Measurements from ENCODE around the gene KIF25. TPM values are rescaled to one million over a fixed set of nuclear protein-coding genes. Genes with fewer than 3 reads are reported as not detected.

Gene KIF25
- total and polyA plus RNA-seq, 8 donors = 0.23 to 0.35 (median 0.26) TPM; not detected in 4

DNA sequence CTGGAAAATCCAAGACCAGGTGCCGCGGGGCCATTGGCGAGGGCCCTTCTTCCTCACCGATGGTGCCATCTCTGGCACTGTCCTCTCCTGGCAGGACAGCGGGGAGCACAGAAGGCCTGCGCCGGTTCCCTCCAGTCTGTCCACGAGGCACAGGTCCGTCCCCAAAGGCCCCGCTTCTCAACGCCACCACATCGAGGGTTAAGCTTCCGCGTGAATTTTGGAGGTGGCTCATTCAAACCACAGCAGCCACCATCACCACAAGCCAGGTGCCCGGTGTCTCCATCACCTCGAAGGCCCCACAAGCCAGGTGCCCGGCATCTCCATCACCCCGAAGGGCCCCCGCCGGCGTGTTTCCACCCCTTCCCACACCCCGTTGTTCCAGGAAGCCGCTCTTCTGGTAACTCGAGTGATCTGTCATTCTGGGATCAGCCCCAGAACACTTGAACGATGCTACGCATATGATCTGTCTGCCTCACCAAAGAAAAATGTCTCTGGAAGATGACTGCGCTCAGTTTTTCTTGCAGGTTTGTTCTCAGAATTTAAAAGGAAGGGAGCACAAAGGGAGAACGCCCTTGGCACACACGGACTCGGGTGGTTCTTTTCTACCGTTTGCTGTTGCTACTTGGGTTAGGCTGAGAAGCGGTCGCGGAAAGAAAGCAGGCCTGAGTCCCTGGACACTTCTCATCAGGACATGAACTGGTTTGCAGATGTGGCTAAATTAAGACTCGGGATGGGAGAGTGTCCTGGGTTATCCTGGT is 9.9 kb upstream of the KIF25 start:
- no peaks in the 10 kb centered on the region for H3K9me3 ChIP-seq
- H3K4me3 ChIP-seq = no peak overlapping the region
- no peaks in the 10 kb centered on the region for H3K36me3 ChIP-seq
- TF ChIP-seq, protein P1, sequence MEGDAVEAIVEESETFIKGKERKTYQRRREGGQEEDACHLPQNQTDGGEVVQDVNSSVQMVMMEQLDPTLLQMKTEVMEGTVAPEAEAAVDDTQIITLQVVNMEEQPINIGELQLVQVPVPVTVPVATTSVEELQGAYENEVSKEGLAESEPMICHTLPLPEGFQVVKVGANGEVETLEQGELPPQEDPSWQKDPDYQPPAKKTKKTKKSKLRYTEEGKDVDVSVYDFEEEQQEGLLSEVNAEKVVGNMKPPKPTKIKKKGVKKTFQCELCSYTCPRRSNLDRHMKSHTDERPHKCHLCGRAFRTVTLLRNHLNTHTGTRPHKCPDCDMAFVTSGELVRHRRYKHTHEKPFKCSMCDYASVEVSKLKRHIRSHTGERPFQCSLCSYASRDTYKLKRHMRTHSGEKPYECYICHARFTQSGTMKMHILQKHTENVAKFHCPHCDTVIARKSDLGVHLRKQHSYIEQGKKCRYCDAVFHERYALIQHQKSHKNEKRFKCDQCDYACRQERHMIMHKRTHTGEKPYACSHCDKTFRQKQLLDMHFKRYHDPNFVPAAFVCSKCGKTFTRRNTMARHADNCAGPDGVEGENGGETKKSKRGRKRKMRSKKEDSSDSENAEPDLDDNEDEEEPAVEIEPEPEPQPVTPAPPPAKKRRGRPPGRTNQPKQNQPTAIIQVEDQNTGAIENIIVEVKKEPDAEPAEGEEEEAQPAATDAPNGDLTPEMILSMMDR (IDR thresholded peaks at IDR 0.05) = no peak
- ATAC-seq (no peak), DNase-seq (no peak), FAIRE-seq (no peak)
- intact Hi-C loops (cut with DNase I) = no loop called here
- WGBS, 2 donors = 87 to 91% methylated on average over 35 of the region's 35 CpGs
- H3K4me1 ChIP-seq = no peaks in the 10 kb centered on the region
- H3K27me3 ChIP-seq = no peaks in the 10 kb centered on the region
- no peak overlapping the region for H3K27ac ChIP-seq

DNA sequence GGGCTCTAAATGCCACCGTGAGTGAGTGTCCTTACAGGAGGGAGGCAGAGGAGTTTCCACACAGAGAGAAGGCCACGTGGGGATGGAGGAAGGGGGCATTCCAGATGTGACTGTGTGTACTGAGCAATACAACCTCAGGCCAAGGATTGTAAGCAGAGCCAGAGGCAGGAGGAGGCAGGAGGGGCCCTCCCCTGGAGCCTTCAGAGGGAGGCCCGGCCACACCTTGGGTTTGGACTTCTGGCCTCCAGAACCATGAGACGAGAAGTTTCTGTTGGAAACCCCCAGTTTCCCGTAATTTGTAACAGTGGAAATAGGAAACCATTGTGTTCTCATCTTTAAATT is 9.3 kb upstream of the KIF25 start:
- FAIRE-seq (no peak), DNase-seq (no peak), ATAC-seq (no peak)
- no peak overlapping the region for H3K4me3 ChIP-seq
- no peaks in the 10 kb centered on the region for H3K36me3 ChIP-seq
- no peaks in the 10 kb centered on the region for H3K9me3 ChIP-seq
- 63 to 72% methylated on average over 5 of the region's 5 CpGs for WGBS, 2 donors
- no peaks in the 10 kb centered on the region for H3K4me1 ChIP-seq
- H3K27ac ChIP-seq = no peak overlapping the region
- H3K27me3 ChIP-seq = no peaks in the 10 kb centered on the region
- intact Hi-C loops (cut with DNase I) = no loop called here
- TF ChIP-seq, protein P1 (IDR thresholded peaks at IDR 0.05) = no peak

DNA sequence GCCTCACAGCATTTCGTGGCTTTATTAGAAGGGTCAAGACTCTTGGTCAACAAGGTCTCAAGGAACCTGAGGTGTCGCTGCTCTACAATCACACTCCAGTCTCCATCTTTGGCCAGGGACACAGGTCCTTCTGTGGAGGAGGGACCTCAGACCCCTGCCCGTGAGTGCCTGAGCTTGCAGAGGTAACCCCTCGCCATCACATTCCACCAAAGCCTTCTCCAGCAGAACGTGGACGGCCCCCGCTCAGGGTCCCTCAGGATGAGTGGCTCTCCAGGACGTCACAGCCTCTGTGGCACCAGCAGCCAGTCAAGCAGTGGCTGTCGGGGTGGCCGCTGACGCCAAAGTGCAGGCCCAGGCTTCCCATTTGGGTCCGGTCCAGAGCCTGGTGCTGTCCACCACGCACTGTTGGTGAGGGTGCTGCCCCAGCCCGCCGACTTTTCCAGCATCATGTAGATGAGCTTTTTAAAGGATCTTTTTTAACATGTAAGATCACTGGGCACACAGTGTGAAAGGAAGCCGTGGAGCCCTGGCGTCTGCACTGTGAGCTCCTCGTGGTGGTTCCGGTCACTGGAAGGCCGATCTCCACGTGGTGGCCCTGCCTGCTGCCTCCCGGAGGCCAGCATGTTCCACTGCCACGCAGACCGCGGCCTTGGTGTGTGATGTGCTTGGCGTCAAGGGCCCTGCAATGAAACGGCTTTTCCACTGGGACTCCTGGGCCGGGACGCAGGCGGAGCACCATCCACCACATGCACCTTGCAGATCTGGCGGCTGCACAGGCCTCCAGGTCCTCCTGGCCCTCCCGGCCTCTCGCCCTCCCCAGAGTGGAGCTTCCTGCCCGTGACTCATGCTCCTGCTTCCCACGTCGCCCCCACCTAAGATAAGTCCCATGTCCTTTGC is 8.3 kb upstream of the KIF25 start:
- WGBS, 2 donors = 87 to 94% methylated on average over 35 to 36 of the region's 36 CpGs
- Histone ChIP-seq H3K36me3 (no peaks in the 10 kb centered on the region), H3K9me3 (no peaks in the 10 kb centered on the region), H3K4me3 (no peak overlapping the region), H3K27ac (no peak overlapping the region), H3K27me3 (no peaks in the 10 kb centered on the region), H3K4me1 (no peaks in the 10 kb centered on the region)
- TF ChIP-seq, protein P1 (IDR thresholded peaks at IDR 0.05) = no peak
- no peak for DNase-seq
- ATAC-seq = no peak
- intact Hi-C loops (cut with DNase I) = no loop called here
- no peak for FAIRE-seq

DNA sequence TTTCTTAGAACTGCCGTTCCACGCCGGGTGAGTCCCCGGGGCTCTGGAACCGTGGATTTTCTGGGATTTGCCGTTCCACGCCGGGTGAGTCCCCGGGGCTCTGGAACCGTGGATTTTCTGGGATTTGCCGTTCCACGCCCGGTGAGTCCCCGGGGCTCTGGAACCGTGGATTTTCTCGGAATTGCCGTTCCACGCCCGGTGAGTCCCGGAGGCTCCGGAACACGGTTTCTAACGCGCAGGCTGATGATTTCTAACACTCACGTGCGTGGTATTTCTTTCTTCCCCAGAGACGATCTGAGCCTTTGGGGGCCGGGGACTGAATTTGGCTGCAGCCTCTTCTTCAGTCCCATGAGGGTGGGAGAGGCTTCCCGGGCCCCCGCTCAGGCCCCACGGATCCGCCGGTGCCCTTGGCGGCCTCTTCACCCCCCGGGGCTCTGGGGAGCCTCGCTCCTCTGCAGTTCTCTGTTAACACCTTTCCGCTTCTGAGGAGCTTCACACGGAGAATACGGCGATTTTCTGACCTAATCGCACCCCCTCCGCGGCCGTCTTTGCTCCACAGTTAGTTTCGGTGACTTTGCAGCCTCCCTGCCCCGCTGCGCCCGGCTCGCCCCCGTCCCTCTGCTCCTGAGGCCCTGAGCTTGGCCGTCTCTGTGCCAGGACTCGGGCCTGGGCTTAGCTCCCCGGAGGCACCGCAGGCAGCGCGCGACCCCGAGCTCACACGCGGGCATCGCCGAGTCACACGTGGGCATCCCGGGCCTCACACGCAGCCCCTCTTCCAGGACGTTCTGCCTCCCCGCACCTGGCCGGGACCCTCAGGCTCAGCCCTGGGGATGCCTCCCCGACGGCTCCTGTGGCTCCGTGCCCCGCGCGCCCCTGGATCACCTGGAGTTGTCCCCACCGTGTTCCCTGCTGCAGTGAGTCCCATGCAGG is 7.2 kb upstream of the KIF25 start:
- TF ChIP-seq, protein P1 (IDR thresholded peaks at IDR 0.05) = no peak
- ATAC-seq (no peak), FAIRE-seq (no peak)

More for the DNA sequence above, 7.2 kb upstream of the KIF25 start:
- Histone ChIP-seq H3K27me3 (no peaks in the 10 kb centered on the region), H3K9me3 (no peaks in the 10 kb centered on the region), H3K36me3 (no peaks in the 10 kb centered on the region), H3K4me1 (no peaks in the 10 kb centered on the region), H3K27ac (no peak overlapping the region), H3K4me3 (no peak overlapping the region)
- no peak for DNase-seq
- intact Hi-C loops (cut with DNase I) = no loop called here
- 90 to 94% methylated on average over 74 to 75 of the region's 75 CpGs for WGBS, 2 donors

All from pancreas (tissue), 10 donors.